Astrocyte (in vitro differentiated cells and primary cell): ENCODE data around the gene RAD51. TPM values are rescaled to one million over a fixed set of nuclear protein-coding genes. Genes with fewer than 3 reads are reported as not detected.

ENCODE experiments used
- DNase-seq: peaks from one replicate; pipeline ENCODE4 v3.0.0-alpha.2; 2010; ENCODE audit warnings: low read depth
- FAIRE-seq: peaks from 2 replicates; lab custom pipeline; 2011; peaks lifted over from hg19 to GRCh38; lab: Jason Lieb, UNC
- H2AFZ ChIP-seq: 2 replicates; pipeline ENCODE4 v1.6.0; 2012; ENCODE audit warnings: low read depth, low read length, inconsistent platforms
- H3K27ac ChIP-seq: 2 replicates; pipeline ENCODE4 v1.5.1; 2011; ENCODE audit warnings: low read depth, low read length, inconsistent platforms
- H3K27me3 ChIP-seq: 2 replicates; pipeline ENCODE4 v1.6.0; 2011; ENCODE audit warnings: low read length, inconsistent platforms; ENCODE audit not compliant: insufficient read depth
- H3K36me3 ChIP-seq: 2 replicates; pipeline ENCODE4 v1.5.1; 2011; ENCODE audit warnings: low read length, inconsistent platforms; ENCODE audit not compliant: insufficient read depth
- H3K4me1 ChIP-seq: 2 replicates; pipeline ENCODE4 v1.5.1; 2011; ENCODE audit warnings: low read length, inconsistent platforms; ENCODE audit not compliant: insufficient read depth
- H3K4me2 ChIP-seq: 2 replicates; pipeline ENCODE4 v1.6.0; 2012; ENCODE audit warnings: low read length, inconsistent platforms
- H3K4me3 ChIP-seq: 2 replicates; pipeline ENCODE4 v1.5.1; 2011; ENCODE audit warnings: low read depth, mild to moderate bottlenecking, low read length, inconsistent platforms; ENCODE audit not compliant: insufficient read depth
- H3K79me2 ChIP-seq: 2 replicates; pipeline ENCODE4 v1.6.0; 2012; ENCODE audit warnings: mild to moderate bottlenecking, low read length, inconsistent platforms; ENCODE audit not compliant: insufficient read depth
- H3K9ac ChIP-seq: 2 replicates; pipeline ENCODE4 v1.6.0; 2012; ENCODE audit warnings: mild to moderate bottlenecking, low read length, inconsistent platforms
- H3K9me3 ChIP-seq: 2 replicates; pipeline ENCODE4 v1.5.1; 2012; ENCODE audit warnings: low read depth, mild to moderate bottlenecking, low read length, inconsistent platforms; ENCODE audit not compliant: insufficient read depth
- H4K20me1 ChIP-seq: 2 replicates; pipeline ENCODE4 v1.6.0; 2012; ENCODE audit warnings: low read length, inconsistent platforms; ENCODE audit not compliant: insufficient read depth
- H3K27ac Mint-ChIP-seq: one replicate; pipeline ENCODE4 v1.8.0; 2021; ENCODE audit warnings: mild to moderate bottlenecking, mixed read lengths; ENCODE audit not compliant: unreplicated experiment
- H3K27me3 Mint-ChIP-seq: one replicate; pipeline ENCODE4 v1.8.0; 2021; ENCODE audit warnings: low read depth, mixed read lengths; ENCODE audit not compliant: unreplicated experiment
- H3K36me3 Mint-ChIP-seq: one replicate; pipeline ENCODE4 v1.8.0; 2021; ENCODE audit warnings: low read depth, mixed read lengths; ENCODE audit not compliant: unreplicated experiment
- H3K4me1 Mint-ChIP-seq: one replicate; pipeline ENCODE4 v1.8.0; 2021; ENCODE audit warnings: low read depth, mixed read lengths; ENCODE audit not compliant: unreplicated experiment
- H3K4me3 Mint-ChIP-seq: one replicate; pipeline ENCODE4 v1.8.0; 2021; ENCODE audit warnings: mild to moderate bottlenecking, moderate library complexity, mixed read lengths; ENCODE audit not compliant: unreplicated experiment
- H3K9me3 Mint-ChIP-seq: one replicate; pipeline ENCODE4 v1.8.0; 2021; ENCODE audit warnings: mild to moderate bottlenecking, mixed read lengths; ENCODE audit not compliant: unreplicated experiment
- CTCF ChIP-seq: IDR thresholded peaks from 2 replicates; pipeline ENCODE4 v1.5.1; 2011; ENCODE audit warnings: low read depth, mild to moderate bottlenecking, inconsistent platforms, low read length, moderate library complexity; ENCODE audit not compliant: insufficient read depth
- EZH2 ChIP-seq: IDR thresholded peaks from 2 replicates; pipeline ENCODE4 v1.6.1; 2012; ENCODE audit warnings: mild to moderate bottlenecking, low read length, inconsistent platforms; ENCODE audit not compliant: insufficient read depth
- total RNA-seq: library from RNA; stranded (reverse); gene quantifications from 2 replicates; pipeline ENCODE4 v1.2.1, GENCODE V29; 2021

RAD51 gene
- total RNA-seq, 1 donor from 2014 or later = 3.6 TPM

- peaks cover 5% of the 10 kb centered on the region for H3K4me1 Mint-ChIP-seq
- FAIRE-seq (no peak), DNase-seq (no peak)
- Histone ChIP-seq H2AFZ (no peak overlapping the region), H4K20me1 (no peaks in the 10 kb centered on the region), H3K4me1 (peaks cover 6% of the 10 kb centered on the region), H3K9me3 (no peaks in the 10 kb centered on the region), H3K4me2 (no peak overlapping the region), H3K36me3 (peaks cover 3% of the 10 kb centered on the region), H3K9ac (no peak overlapping the region), H3K79me2 (peaks cover 21% of the 10 kb centered on the region), H3K4me3 (no peak overlapping the region), H3K27me3 (no peaks in the 10 kb centered on the region), H3K27ac (no peak overlapping the region)
- H3K27ac Mint-ChIP-seq = no peak overlapping the region
- TF ChIP-seq CTCF (no peak), EZH2 (no peak)
- no peaks in the 10 kb centered on the region for H3K9me3 Mint-ChIP-seq
- H3K27me3 Mint-ChIP-seq = no peaks in the 10 kb centered on the region
- H3K36me3 Mint-ChIP-seq = peaks cover 4% of the 10 kb centered on the region
- H3K4me3 Mint-ChIP-seq = no peak overlapping the region
Measured at GRCh38 chr15:40697916-40698315, 2.9 kb downstream of the RAD51 start.

GRCh38 chr15:40702077-40702476 lies 7.1 kb downstream of the RAD51 start:
- H3K27me3 Mint-ChIP-seq = no peaks in the 10 kb centered on the region
- H3K9me3 Mint-ChIP-seq = no peaks in the 10 kb centered on the region
- no peak overlapping the region for H3K27ac Mint-ChIP-seq
- Histone ChIP-seq H2AFZ (no peak overlapping the region), H3K9me3 (no peaks in the 10 kb centered on the region), H3K27ac (no peak overlapping the region), H3K27me3 (no peaks in the 10 kb centered on the region), H3K9ac (no peak overlapping the region), H3K36me3 (peaks cover 3% of the 10 kb centered on the region), H3K79me2 (peaks cover 3% of the 10 kb centered on the region), H4K20me1 (no peaks in the 10 kb centered on the region), H3K4me1 (no peaks in the 10 kb centered on the region), H3K4me3 (no peak overlapping the region), H3K4me2 (no peak overlapping the region)
- TF ChIP-seq CTCF (peak; percentile 18), EZH2 (no peak)
- FAIRE-seq (no peak), DNase-seq (no peak)
- H3K4me3 Mint-ChIP-seq = no peak overlapping the region
- peaks cover 2% of the 10 kb centered on the region for H3K36me3 Mint-ChIP-seq
- H3K4me1 Mint-ChIP-seq = no peaks in the 10 kb centered on the region

- H3K4me1 Mint-ChIP-seq = no peaks in the 10 kb centered on the region
Measured at GRCh38 chr15:40706121-40706520, 11.1 kb downstream of the RAD51 start.

More at GRCh38 chr15:40706121-40706520, 11.1 kb downstream of the RAD51 start:
- no peak overlapping the region for H3K27ac Mint-ChIP-seq
- Histone ChIP-seq H3K4me3 (no peak overlapping the region), H3K9me3 (no peaks in the 10 kb centered on the region), H3K4me2 (no peak overlapping the region), H4K20me1 (no peaks in the 10 kb centered on the region), H2AFZ (no peak overlapping the region), H3K4me1 (no peaks in the 10 kb centered on the region), H3K79me2 (no peaks in the 10 kb centered on the region), H3K36me3 (peaks cover 17% of the 10 kb centered on the region), H3K9ac (no peak overlapping the region), H3K27ac (no peak overlapping the region), H3K27me3 (no peaks in the 10 kb centered on the region)
- H3K27me3 Mint-ChIP-seq = no peaks in the 10 kb centered on the region
- H3K36me3 Mint-ChIP-seq = peaks cover 2% of the 10 kb centered on the region
- TF ChIP-seq CTCF (no peak), EZH2 (no peak)
- no peak for DNase-seq
- no peak for FAIRE-seq
- H3K4me3 Mint-ChIP-seq = no peak overlapping the region
- no peaks in the 10 kb centered on the region for H3K9me3 Mint-ChIP-seq
